Dendritic cell treated with granulocyte-macrophage colony-stimulating factor and Interleukin-4, amounts not matched to agents 40 ng/mL and 50 ng/mL, for 4 days (primary cell): ENCODE results near the gene KRI1.
A peak's percentile ranks its signal among the peaks of the same experiment; 100 is the strongest.
"Not testable (repeated sequence)": the region's sequence is repeated elsewhere in the genome, so short reads cannot be mapped to it uniquely, and the experiment has no call there.

ENCODE experiments used
- H3K27ac Mint-ChIP-seq: one replicate; pipeline ENCODE4 v1.8.0; 2022; ENCODE audit warnings: mild to moderate bottlenecking, mixed read lengths
- H3K27me3 Mint-ChIP-seq: one replicate; pipeline ENCODE4 v1.8.0; 2022; ENCODE audit warnings: mild to moderate bottlenecking, mixed read lengths
- H3K36me3 Mint-ChIP-seq: one replicate; pipeline ENCODE4 v1.8.0; 2022; ENCODE audit warnings: low read depth, mixed read lengths
- H3K4me1 Mint-ChIP-seq: one replicate; pipeline ENCODE4 v1.8.0; 2022; ENCODE audit warnings: low read depth, mixed read lengths
- H3K4me3 Mint-ChIP-seq: one replicate; pipeline ENCODE4 v1.8.0; 2022; ENCODE audit warnings: mild to moderate bottlenecking, moderate library complexity, mixed read lengths
- H3K9me3 Mint-ChIP-seq: one replicate; pipeline ENCODE4 v1.8.0; 2022; ENCODE audit warnings: mixed read lengths
- intact Hi-C: fragments of 100-400 bp; cut with micrococcal nuclease; formaldehyde crosslinking; loops from one replicate; pipeline ENCODE4 v1.15.0; 2022

Gene KRI1

GRCh38 chr19:10532457-10532856 is 33.4 kb downstream of the KRI1 start:
- peaks cover 20% of the 10 kb centered on the region for H3K27me3 Mint-ChIP-seq
- no peaks in the 10 kb centered on the region for H3K4me1 Mint-ChIP-seq
- H3K36me3 Mint-ChIP-seq, result no peaks in the 10 kb centered on the region
- no peak overlapping the region for H3K27ac Mint-ChIP-seq
- intact Hi-C loops, result no loop called here
- no peaks in the 10 kb centered on the region for H3K9me3 Mint-ChIP-seq
- H3K4me3 Mint-ChIP-seq, result no peak overlapping the region

DNA sequence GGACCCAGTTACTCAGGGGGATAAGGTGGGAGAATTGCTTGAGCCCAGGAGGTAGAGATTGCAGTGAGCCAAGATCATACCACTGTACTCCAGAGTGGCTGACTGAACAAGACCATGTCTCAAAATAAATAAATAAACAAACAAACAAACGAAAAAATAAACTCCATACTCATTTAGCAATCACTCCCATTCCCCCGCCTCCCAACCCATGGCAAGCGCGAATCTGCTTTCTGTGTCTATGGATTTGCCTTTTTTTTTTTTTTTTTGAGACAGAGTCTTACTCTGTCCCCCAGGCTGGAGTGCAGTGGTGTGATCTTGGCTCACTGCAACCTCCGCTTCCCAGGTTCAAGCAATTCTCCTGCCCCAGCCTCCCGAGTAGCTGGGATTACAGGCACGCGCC is 38.9 kb downstream of the KRI1 start:
- H3K4me3 Mint-ChIP-seq, H3K9me3 Mint-ChIP-seq, H3K4me1 Mint-ChIP-seq, H3K27ac Mint-ChIP-seq, intact Hi-C loops, H3K36me3 Mint-ChIP-seq: not testable (repeated sequence)
- peaks cover 16% of the 10 kb centered on the region for H3K27me3 Mint-ChIP-seq

GRCh38 chr19:10525636-10526035 is 40.2 kb downstream of the KRI1 start:
- no peak overlapping the region for H3K27ac Mint-ChIP-seq
- no peaks in the 10 kb centered on the region for H3K9me3 Mint-ChIP-seq
- H3K36me3 Mint-ChIP-seq, result no peaks in the 10 kb centered on the region
- intact Hi-C loops, result no loop called here
- H3K27me3 Mint-ChIP-seq, result peaks cover 22% of the 10 kb centered on the region
- H3K4me3 Mint-ChIP-seq, result no peak overlapping the region
- no peaks in the 10 kb centered on the region for H3K4me1 Mint-ChIP-seq

DNA sequence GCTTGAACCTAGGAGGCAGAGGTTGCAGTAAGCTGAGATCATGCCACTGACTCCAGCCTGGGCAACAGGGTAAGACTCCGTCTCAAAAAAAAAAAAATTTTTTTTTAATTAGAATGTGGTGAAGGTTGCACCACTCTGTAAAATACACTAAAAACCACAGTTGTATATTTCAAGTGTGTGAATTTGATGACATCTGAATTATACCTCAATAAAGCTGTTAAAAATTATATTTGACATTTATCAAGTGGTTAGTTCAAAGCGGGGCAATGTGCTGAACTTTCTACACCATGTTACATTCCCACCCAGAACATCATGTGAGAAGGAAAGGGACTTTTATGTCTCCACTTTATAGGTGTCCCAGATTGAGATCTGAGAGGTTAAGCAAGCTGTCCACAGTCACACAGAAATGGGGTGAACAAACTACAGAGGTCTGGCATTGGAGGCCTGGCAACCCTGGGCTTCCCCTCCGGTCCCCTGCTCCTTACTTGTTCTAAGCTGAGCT is 42.6 kb downstream of the KRI1 start:
- Mint-ChIP-seq H3K27me3 (peaks cover 41% of the 10 kb centered on the region), H3K4me1 (peaks cover 14% of the 10 kb centered on the region), H3K27ac (no peak overlapping the region), H3K4me3 (no peak overlapping the region), H3K9me3 (no peaks in the 10 kb centered on the region), H3K36me3 (no peaks in the 10 kb centered on the region)
- intact Hi-C loops, result no loop called here

DNA sequence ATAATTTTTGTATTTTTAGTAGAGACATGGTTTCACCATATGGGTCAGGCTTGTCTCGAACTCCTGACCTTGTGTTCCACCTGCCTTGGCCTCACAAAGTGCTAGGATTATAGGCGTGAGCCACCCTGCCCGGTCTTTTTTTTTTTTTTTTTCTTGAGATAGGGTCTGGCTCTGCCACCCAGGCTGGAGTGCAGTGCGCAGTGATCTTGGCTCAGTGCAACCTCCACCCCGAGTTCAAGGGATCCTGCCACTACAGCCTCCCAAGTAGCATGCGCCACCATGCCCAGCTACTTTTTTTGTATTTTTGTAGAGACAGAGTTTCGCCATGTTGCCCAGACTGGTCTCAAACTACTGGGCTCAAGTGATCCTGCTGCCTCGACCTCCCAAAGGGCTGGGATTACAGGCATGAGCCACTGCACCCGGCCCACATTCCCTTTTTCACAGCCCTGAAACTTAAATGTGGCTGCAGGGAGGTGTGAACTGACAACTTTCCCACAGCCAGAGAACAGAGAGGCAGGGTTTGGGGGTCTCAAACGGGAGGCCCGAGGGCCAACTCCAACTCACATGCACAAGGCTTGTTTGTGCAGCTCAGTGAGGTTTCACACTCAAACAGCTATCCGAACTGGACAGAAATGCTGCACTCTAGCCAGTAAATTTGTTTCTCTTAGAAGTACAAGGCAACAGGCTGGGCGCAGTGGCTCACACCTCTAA is 44.2 kb downstream of the KRI1 start:
- H3K4me3 Mint-ChIP-seq, result no peak overlapping the region
- H3K36me3 Mint-ChIP-seq, result no peaks in the 10 kb centered on the region
- peaks cover 23% of the 10 kb centered on the region for H3K4me1 Mint-ChIP-seq
- H3K27me3 Mint-ChIP-seq, result peaks cover 53% of the 10 kb centered on the region
- H3K9me3 Mint-ChIP-seq, result no peaks in the 10 kb centered on the region
- no peak overlapping the region for H3K27ac Mint-ChIP-seq
- intact Hi-C loops, result no loop called here

GRCh38 chr19:10520652-10521318 is 45.0 kb downstream of the KRI1 start:
- Mint-ChIP-seq H3K27me3 (peaks cover 61% of the 10 kb centered on the region), H3K36me3 (no peaks in the 10 kb centered on the region), H3K27ac (no peak overlapping the region), H3K9me3 (no peaks in the 10 kb centered on the region), H3K4me3 (no peak overlapping the region), H3K4me1 (peaks cover 25% of the 10 kb centered on the region)
- intact Hi-C loops, result no loop called here

DNA sequence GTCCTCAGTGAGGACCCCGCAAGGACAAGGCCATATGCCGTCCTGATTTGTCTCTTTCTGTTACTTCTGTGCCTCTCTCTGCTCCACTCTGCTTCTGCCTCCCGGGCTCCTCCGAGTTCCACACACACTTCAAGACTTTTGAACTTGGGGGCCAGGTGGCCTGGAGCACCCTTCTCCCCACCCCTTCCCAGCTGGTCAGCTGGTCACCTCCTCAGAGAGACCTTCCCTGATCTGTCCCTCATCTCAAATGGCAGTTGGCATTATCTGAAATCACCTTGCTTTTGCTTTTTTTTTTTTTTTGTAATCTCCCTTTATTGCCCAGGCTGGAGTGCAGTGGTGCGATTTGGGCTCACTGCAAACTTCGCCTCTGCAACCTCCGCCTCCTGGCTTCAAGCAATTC is 46.4 kb downstream of the KRI1 start:
- no peaks in the 10 kb centered on the region for H3K9me3 Mint-ChIP-seq
- H3K27me3 Mint-ChIP-seq, result peaks cover 75% of the 10 kb centered on the region
- no peak overlapping the region for H3K4me3 Mint-ChIP-seq
- H3K4me1 Mint-ChIP-seq, result peaks cover 30% of the 10 kb centered on the region
- no peaks in the 10 kb centered on the region for H3K36me3 Mint-ChIP-seq
- H3K27ac Mint-ChIP-seq, result no peak overlapping the region
- intact Hi-C loops, result no loop called here

- no peaks in the 10 kb centered on the region for H3K9me3 Mint-ChIP-seq
- peak overlapping the region; percentile 5 for H3K27ac Mint-ChIP-seq
Measured at GRCh38 chr19:10518444-10519361, 47.1 kb downstream of the KRI1 start.

GRCh38 chr19:10517760-10518443 is 47.9 kb downstream of the KRI1 start:
- H3K27me3 Mint-ChIP-seq, result peaks cover 80% of the 10 kb centered on the region
- peaks cover 43% of the 10 kb centered on the region for H3K4me1 Mint-ChIP-seq
- peak overlapping the region; percentile 35 for H3K4me3 Mint-ChIP-seq
- intact Hi-C loops, result no loop called here
- H3K27ac Mint-ChIP-seq, result peak overlapping the region; percentile 5
- no peaks in the 10 kb centered on the region for H3K9me3 Mint-ChIP-seq
- no peaks in the 10 kb centered on the region for H3K36me3 Mint-ChIP-seq

More at GRCh38 chr19:10518444-10519361, 47.1 kb downstream of the KRI1 start:
- intact Hi-C loops, result no loop called here
- no peaks in the 10 kb centered on the region for H3K36me3 Mint-ChIP-seq
- peaks cover 77% of the 10 kb centered on the region for H3K27me3 Mint-ChIP-seq
- H3K4me1 Mint-ChIP-seq, result peaks cover 35% of the 10 kb centered on the region
- H3K4me3 Mint-ChIP-seq, result no peak overlapping the region

- Mint-ChIP-seq H3K4me1 (peaks cover 47% of the 10 kb centered on the region), H3K36me3 (no peaks in the 10 kb centered on the region), H3K4me3 (peak within 1 kb of the TSS; percentile 35), H3K27me3 (peaks cover 85% of the 10 kb centered on the region), H3K9me3 (no peaks in the 10 kb centered on the region), H3K27ac (peak within 1 kb of the TSS; percentile 5)
- intact Hi-C loops, result no loop called here
Measured at GRCh38 chr19:10517361-10517759, 48.5 kb downstream of the KRI1 start, which contains the start of gene S1PR5. TSS of gene S1PR5 (minus strand) at chr19:10517447. CDS start at chr19:10515011, 2,436 bp downstream.

GRCh38 chr19:10516671-10517286 is 49.0 kb downstream of the KRI1 start:
- Mint-ChIP-seq H3K27ac (no peak overlapping the region), H3K9me3 (no peaks in the 10 kb centered on the region), H3K4me3 (peak overlapping the region; percentile 30), H3K36me3 (no peaks in the 10 kb centered on the region), H3K4me1 (peaks cover 47% of the 10 kb centered on the region), H3K27me3 (peaks cover 79% of the 10 kb centered on the region)
- intact Hi-C loops, result no loop called here

DNA sequence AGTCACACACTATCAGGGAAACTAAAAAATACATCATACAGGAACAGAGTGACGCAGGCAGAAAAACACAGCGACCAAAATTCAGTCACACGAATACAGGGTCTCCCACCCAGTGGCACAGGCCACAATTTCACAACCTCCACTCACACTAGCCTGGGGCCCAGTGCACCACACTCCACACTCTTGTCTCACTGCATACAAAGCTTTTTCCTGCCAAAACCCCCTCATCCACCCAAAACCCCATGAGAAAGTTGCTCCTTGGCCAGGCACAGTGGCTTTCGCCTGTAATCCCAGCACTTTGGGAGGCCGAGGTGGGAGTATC is 49.8 kb downstream of the KRI1 start:
- Mint-ChIP-seq H3K36me3 (no peaks in the 10 kb centered on the region), H3K4me1 (peaks cover 47% of the 10 kb centered on the region), H3K9me3 (no peaks in the 10 kb centered on the region), H3K27me3 (peaks cover 83% of the 10 kb centered on the region), H3K27ac (no peak overlapping the region), H3K4me3 (no peak overlapping the region)
- intact Hi-C loops, result no loop called here
